Right lobe of liver (tissue), 4 donors: ENCODE measurements around the gene TCEA3.

ENCODE experiments used
- CTCF ChIP-seq, 4 donors: fragments of 200-600 bp in 3 of 4; fragments of 450-650 bp in 1 of 4; IDR thresholded peaks; one replicate each; pipeline versions ENCODE4 v1.5.1 to v1.8.0; 2016 to 2022; ENCODE audit warnings: antibody characterized with exemption in 4 of 4, mild to moderate bottlenecking in 2 of 4
- POLR2A ChIP-seq: fragments of 450-650 bp; IDR thresholded peaks from one replicate; pipeline ENCODE4 v1.6.1; 2017; ENCODE audit warnings: antibody characterized with exemption, mild to moderate bottlenecking
- donor health status: DM: no; HTN: no; CAD: no.
- donor health status: DM: no; HTN: no; CAD: no.
- donor health status: DM: no; HTN: yes; CAD: no.

- TF ChIP-seq CTCF (IDR thresholded peaks at IDR 0.05): no peak
- TF ChIP-seq POLR2A: no peak
Observed at GRCh38 chr1:23430803-23431202, 6.3 kb upstream of the TCEA3 start.
